WTC11 (cell line): ENCODE data around the gene ZNF74. TPM values are rescaled to one million over a fixed set of nuclear protein-coding genes. Genes with fewer than 3 reads are reported as not detected.

ENCODE experiments used
- ATAC-seq: fragments of 200-7000 bp; cut with Tn5 transposase; 2 replicates; pipeline ENCODE4 v1.10.0; 2021; ENCODE audit warnings: mild to moderate bottlenecking, moderate library complexity
- CTCF ChIA-PET: fragments of 300-600 bp; sonication (Branson Sonifier 250); formaldehyde crosslinking; loops from one replicate; lab custom pipeline; 2021; ENCODE audit warnings: antibody characterized with exemption; lab: Charles Lee
- POLR2A ChIA-PET: fragments of 350-600 bp; sonication (Branson Sonifier 250); formaldehyde crosslinking; loops from one replicate; lab custom pipeline; 2021; ENCODE audit warnings: antibody characterized with exemption; lab: Charles Lee
- DNase-seq: peaks from one replicate; pipeline ENCODE4 v3.0.0; 2021; ENCODE audit warnings: low spot score
- H3K27ac Mint-ChIP-seq: 2 replicates; pipeline ENCODE4 v1.8.0; 2021; ENCODE audit warnings: mixed read lengths
- H3K27me3 Mint-ChIP-seq: 2 replicates; pipeline ENCODE4 v1.8.0; 2021; ENCODE audit warnings: low read depth, mild to moderate bottlenecking, moderate library complexity, mixed read lengths
- H3K36me3 Mint-ChIP-seq: 2 replicates; pipeline ENCODE4 v1.8.0; 2021; ENCODE audit warnings: mixed read lengths
- H3K4me1 Mint-ChIP-seq: 2 replicates; pipeline ENCODE4 v1.8.0; 2022; ENCODE audit warnings: mixed read lengths
- H3K4me3 Mint-ChIP-seq: 2 replicates; pipeline ENCODE4 v1.8.0; 2021; ENCODE audit warnings: mild to moderate bottlenecking, moderate library complexity, mixed read lengths
- H3K9me3 Mint-ChIP-seq: 2 replicates; pipeline ENCODE4 v1.8.0; 2021; ENCODE audit warnings: mixed read lengths
- ELF4 ChIP-seq: sonication (generic); formaldehyde crosslinking; IDR thresholded peaks from 2 replicates; pipeline ENCODE4 v1.8.1; 2022; ENCODE audit warnings: low read depth, mild to moderate bottlenecking, moderate library complexity, missing genetic modification reagents
- ESRRA ChIP-seq: sonication (generic); formaldehyde crosslinking; IDR thresholded peaks from 2 replicates; pipeline ENCODE4 v1.8.1; 2022; ENCODE audit warnings: mild to moderate bottlenecking, missing genetic modification reagents, borderline replicate concordance
- FOXJ3 ChIP-seq: sonication (generic); formaldehyde crosslinking; IDR thresholded peaks from 2 replicates; pipeline ENCODE4 v1.9.0; 2021; ENCODE audit warnings: missing genetic modification reagents, mild to moderate bottlenecking, borderline replicate concordance
- FOXP1 ChIP-seq: sonication (generic); formaldehyde crosslinking; IDR thresholded peaks from 2 replicates; pipeline ENCODE4 v1.8.0; 2022; ENCODE audit warnings: missing genetic modification reagents, mild to moderate bottlenecking, moderate library complexity, borderline replicate concordance
- IRF2 ChIP-seq: sonication (generic); formaldehyde crosslinking; IDR thresholded peaks from 2 replicates; pipeline ENCODE4 v1.8.0; 2022; ENCODE audit warnings: low read depth, missing genetic modification reagents, borderline replicate concordance
- JAZF1 ChIP-seq: fragments of 250-450 bp; sonication (Bioruptor Pico); IDR thresholded peaks from 2 replicates; pipeline ENCODE4 v1.9.0; 2021; ENCODE audit warnings: moderate library complexity, mild to moderate bottlenecking, inconsistent platforms
- NFE2L1 ChIP-seq: sonication (generic); formaldehyde crosslinking; IDR thresholded peaks from 2 replicates; pipeline ENCODE4 v1.8.1; 2023; ENCODE audit warnings: missing genetic modification reagents
- OVOL2 ChIP-seq: fragments of 250-450 bp; sonication (Bioruptor Pico); IDR thresholded peaks from 2 replicates; pipeline ENCODE4 v1.9.0; 2021; ENCODE audit warnings: mild to moderate bottlenecking, borderline replicate concordance
- SP1 ChIP-seq: sonication (generic); formaldehyde crosslinking; conservative IDR thresholded peaks from 2 replicates; pipeline ENCODE4 v1.8.1; 2022; ENCODE audit warnings: missing genetic modification reagents
- ZNF121 ChIP-seq: sonication (generic); formaldehyde crosslinking; IDR thresholded peaks from 2 replicates; pipeline ENCODE4 v1.8.0; 2023; ENCODE audit warnings: missing genetic modification reagents
- ZNF138 ChIP-seq: sonication (generic); formaldehyde crosslinking; conservative IDR thresholded peaks from 2 replicates; pipeline ENCODE4 v1.8.1; 2022; ENCODE audit warnings: mild to moderate bottlenecking, moderate library complexity, missing genetic modification reagents
- ZNF219 ChIP-seq: sonication (generic); formaldehyde crosslinking; IDR thresholded peaks from 2 replicates; pipeline ENCODE4 v1.8.0; 2023; ENCODE audit warnings: missing genetic modification reagents, mild to moderate bottlenecking, borderline replicate concordance
- ZNF423 ChIP-seq: fragments of 250-450 bp; sonication (Bioruptor Pico); IDR thresholded peaks from 2 replicates; pipeline ENCODE4 v2.1.2; 2022; ENCODE audit warnings: mild to moderate bottlenecking, moderate library complexity
- ZNF671 ChIP-seq: fragments of 250-450 bp; sonication (Bioruptor Pico); IDR thresholded peaks from 2 replicates; pipeline ENCODE4 v1.8.0; 2021; ENCODE audit warnings: mild to moderate bottlenecking
- total RNA-seq: library from RNA; stranded (reverse); gene quantifications from 3 replicates; pipeline ENCODE4 v1.2.3, GENCODE V29; 2021
- TF ChIP-seq, protein P1 (sequence below): sonication (generic); formaldehyde crosslinking; IDR thresholded peaks from 2 replicates; pipeline ENCODE4 v1.8.1; 2023; ENCODE audit warnings: mild to moderate bottlenecking, moderate library complexity, missing genetic modification reagents
- TF ChIP-seq, protein P2 (sequence below): sonication (generic); formaldehyde crosslinking; IDR thresholded peaks from 2 replicates; pipeline ENCODE4 v1.8.1; 2022; ENCODE audit warnings: low read depth, mild to moderate bottlenecking, moderate library complexity, missing genetic modification reagents, borderline replicate concordance
- TF ChIP-seq, protein P3 (sequence below): sonication (generic); formaldehyde crosslinking; IDR thresholded peaks from 2 replicates; pipeline ENCODE4 v1.8.0; 2023; ENCODE audit warnings: mild to moderate bottlenecking, missing genetic modification reagents
- TF ChIP-seq, protein P4 (sequence below): sonication (generic); formaldehyde crosslinking; IDR thresholded peaks from 2 replicates; pipeline ENCODE4 v1.8.1; 2023; ENCODE audit warnings: mild to moderate bottlenecking, missing genetic modification reagents, moderate library complexity
- TF ChIP-seq, protein P5 (sequence below): fragments of 250-450 bp; sonication (Bioruptor Pico); IDR thresholded peaks from 2 replicates; pipeline ENCODE4 v1.9.0; 2021; ENCODE audit warnings: mild to moderate bottlenecking, borderline replicate concordance
- TF ChIP-seq, protein P6 (sequence below): sonication (generic); formaldehyde crosslinking; IDR thresholded peaks from 2 replicates; pipeline ENCODE4 v1.8.1; 2022; ENCODE audit warnings: low read depth, missing genetic modification reagents, borderline replicate concordance

ZNF74 gene
- total RNA-seq, 1 experiment from 2014 or later = 62.8 TPM

DNA sequence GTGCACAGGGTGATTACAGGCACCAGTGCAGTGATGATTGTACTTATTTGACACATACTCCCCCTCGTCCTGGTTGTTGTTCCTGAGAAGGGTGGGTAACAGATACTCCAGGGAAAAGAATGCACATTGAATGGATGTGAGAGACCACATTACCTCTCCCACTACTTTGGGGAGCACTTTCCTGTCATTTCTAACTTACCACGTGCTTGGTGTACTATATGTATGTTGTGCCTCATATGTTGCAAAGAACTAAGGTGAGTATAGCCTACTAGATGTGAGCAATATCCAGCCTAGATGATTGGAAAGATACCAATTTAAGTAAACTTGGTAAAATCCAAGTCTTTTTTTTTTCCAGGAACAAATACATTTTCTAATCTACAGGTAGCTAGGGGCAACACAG is 58.0 kb downstream of the ZNF74 start:
- Mint-ChIP-seq H3K27me3 (no peaks in the 10 kb centered on the region; the same call in 1 of the 2 replicates), H3K9me3 (no peaks in the 10 kb centered on the region), H3K36me3 (no peaks in the 10 kb centered on the region), H3K4me3 (no peak overlapping the region), H3K4me1 (peaks cover 11% of the 10 kb centered on the region), H3K27ac (no peak overlapping the region)
- ChIA-PET CTCF (no interaction called here), POLR2A (no interaction called here)
- TF ChIP-seq ZNF121 (CRISPR knock-in tag) = no peak
- DNase-seq (no peak), ATAC-seq (no peak)

DNA sequence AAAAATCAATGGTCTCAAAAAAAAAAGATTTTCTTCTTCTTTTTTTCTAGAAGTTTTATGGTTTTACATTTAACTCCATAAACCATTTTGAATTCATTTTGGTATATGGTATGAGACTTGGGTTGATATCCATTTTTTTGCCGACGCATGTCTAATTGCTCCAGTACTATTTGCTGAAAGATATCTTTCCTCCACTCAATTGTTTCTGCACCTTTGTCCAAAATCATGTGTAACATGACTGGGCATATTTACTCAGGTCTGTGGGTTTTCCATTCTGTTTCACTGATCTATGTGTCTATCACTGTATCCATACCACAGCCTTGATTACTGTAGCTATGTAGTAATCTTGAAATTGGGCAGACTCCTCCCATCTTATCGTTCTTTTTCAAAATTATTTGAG is 59.3 kb downstream of the ZNF74 start:
- ATAC-seq (no peak), DNase-seq (no peak)
- CTCF ChIA-PET = interaction anchor here (1.3 to 2.4 kb wide), 4 partner anchors 25 to 134 kb away, joined by 5 to 7 read pairs (median 7); partner anchors contain the start of gene DGCR6L
- TF ChIP-seq FOXJ3 (CRISPR knock-in tag) (no peak), IRF2 (CRISPR knock-in tag) (no peak), SP1 (CRISPR knock-in tag) (no peak), OVOL2 (CRISPR knock-in tag) (no peak), ELF4 (CRISPR knock-in tag) (no peak), ZNF671 (CRISPR knock-in tag) (no peak)
- TF ChIP-seq, protein P1, sequence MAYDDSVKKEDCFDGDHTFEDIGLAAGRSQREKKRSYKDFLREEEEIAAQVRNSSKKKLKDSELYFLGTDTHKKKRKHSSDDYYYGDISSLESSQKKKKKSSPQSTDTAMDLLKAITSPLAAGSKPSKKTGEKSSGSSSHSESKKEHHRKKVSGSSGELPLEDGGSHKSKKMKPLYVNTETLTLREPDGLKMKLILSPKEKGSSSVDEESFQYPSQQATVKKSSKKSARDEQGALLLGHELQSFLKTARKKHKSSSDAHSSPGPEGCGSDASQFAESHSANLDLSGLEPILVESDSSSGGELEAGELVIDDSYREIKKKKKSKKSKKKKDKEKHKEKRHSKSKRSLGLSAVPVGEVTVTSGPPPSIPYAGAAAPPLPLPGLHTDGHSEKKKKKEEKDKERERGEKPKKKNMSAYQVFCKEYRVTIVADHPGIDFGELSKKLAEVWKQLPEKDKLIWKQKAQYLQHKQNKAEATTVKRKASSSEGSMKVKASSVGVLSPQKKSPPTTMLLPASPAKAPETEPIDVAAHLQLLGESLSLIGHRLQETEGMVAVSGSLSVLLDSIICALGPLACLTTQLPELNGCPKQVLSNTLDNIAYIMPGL (CRISPR knock-in tag) = no peak
- TF ChIP-seq, protein P2, sequence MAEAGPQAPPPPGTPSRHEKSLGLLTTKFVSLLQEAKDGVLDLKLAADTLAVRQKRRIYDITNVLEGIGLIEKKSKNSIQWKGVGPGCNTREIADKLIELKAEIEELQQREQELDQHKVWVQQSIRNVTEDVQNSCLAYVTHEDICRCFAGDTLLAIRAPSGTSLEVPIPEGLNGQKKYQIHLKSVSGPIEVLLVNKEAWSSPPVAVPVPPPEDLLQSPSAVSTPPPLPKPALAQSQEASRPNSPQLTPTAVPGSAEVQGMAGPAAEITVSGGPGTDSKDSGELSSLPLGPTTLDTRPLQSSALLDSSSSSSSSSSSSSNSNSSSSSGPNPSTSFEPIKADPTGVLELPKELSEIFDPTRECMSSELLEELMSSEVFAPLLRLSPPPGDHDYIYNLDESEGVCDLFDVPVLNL (CRISPR knock-in tag) = no peak
- Mint-ChIP-seq H3K36me3 (no peaks in the 10 kb centered on the region), H3K9me3 (no peaks in the 10 kb centered on the region), H3K4me1 (peaks cover 11% of the 10 kb centered on the region), H3K27me3 (no peaks in the 10 kb centered on the region; the same call in 1 of the 2 replicates), H3K27ac (no peak overlapping the region), H3K4me3 (no peak overlapping the region)
- POLR2A ChIA-PET = no interaction called here

DNA sequence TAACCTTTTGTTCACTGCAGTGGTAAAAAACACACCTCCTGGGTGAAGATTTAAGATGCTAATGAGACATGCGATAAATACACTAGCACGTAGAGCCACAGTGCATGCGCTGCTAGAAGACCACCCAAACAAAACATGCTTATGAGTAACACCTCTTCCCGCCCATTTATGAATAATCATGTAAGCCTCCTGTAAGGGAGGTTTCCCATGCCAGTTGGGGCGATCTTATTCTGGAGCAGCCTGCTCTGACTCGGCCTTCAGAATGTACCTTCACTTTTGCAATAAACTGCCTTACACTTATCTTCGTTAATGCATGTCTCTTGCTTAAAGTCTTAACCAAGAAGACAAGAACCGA is 61.7 kb downstream of the ZNF74 start:
- no peaks in the 10 kb centered on the region for H3K9me3 Mint-ChIP-seq
- no peaks in the 10 kb centered on the region for H3K36me3 Mint-ChIP-seq
- ATAC-seq = no peak
- ChIA-PET POLR2A (no interaction called here), CTCF (interaction anchor here (1.0 to 4.3 kb wide), 15 partner anchors 9 to 298 kb away, joined by 3 to 146 read pairs (median 6); partner anchors contain the start of gene DGCR6L)
- peaks cover 19% of the 10 kb centered on the region for H3K4me1 Mint-ChIP-seq
- DNase-seq = no peak
- no peaks in the 10 kb centered on the region; the same call in 1 of the 2 replicates for H3K27me3 Mint-ChIP-seq
- H3K27ac Mint-ChIP-seq = 0 out of 2 replicates have a peak overlapping the region, but pooled peaks have one; percentile 10
- no peak overlapping the region for H3K4me3 Mint-ChIP-seq
- TF ChIP-seq, protein P3, sequence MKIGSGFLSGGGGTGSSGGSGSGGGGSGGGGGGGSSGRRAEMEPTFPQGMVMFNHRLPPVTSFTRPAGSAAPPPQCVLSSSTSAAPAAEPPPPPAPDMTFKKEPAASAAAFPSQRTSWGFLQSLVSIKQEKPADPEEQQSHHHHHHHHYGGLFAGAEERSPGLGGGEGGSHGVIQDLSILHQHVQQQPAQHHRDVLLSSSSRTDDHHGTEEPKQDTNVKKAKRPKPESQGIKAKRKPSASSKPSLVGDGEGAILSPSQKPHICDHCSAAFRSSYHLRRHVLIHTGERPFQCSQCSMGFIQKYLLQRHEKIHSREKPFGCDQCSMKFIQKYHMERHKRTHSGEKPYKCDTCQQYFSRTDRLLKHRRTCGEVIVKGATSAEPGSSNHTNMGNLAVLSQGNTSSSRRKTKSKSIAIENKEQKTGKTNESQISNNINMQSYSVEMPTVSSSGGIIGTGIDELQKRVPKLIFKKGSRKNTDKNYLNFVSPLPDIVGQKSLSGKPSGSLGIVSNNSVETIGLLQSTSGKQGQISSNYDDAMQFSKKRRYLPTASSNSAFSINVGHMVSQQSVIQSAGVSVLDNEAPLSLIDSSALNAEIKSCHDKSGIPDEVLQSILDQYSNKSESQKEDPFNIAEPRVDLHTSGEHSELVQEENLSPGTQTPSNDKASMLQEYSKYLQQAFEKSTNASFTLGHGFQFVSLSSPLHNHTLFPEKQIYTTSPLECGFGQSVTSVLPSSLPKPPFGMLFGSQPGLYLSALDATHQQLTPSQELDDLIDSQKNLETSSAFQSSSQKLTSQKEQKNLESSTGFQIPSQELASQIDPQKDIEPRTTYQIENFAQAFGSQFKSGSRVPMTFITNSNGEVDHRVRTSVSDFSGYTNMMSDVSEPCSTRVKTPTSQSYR = no peak
- TF ChIP-seq ESRRA (no peak), FOXJ3 (CRISPR knock-in tag) (no peak), ZNF138 (CRISPR knock-in tag) (no peak), ZNF219 (no peak), NFE2L1 (CRISPR knock-in tag) (no peak), ZNF423 (CRISPR knock-in tag) (no peak), JAZF1 (CRISPR knock-in tag) (no peak), FOXP1 (CRISPR knock-in tag) (no peak), OVOL2 (CRISPR knock-in tag) (no peak)
- TF ChIP-seq, protein P4, sequence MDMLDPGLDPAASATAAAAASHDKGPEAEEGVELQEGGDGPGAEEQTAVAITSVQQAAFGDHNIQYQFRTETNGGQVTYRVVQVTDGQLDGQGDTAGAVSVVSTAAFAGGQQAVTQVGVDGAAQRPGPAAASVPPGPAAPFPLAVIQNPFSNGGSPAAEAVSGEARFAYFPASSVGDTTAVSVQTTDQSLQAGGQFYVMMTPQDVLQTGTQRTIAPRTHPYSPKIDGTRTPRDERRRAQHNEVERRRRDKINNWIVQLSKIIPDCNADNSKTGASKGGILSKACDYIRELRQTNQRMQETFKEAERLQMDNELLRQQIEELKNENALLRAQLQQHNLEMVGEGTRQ (CRISPR knock-in tag) = no peak
- TF ChIP-seq, protein P5, sequence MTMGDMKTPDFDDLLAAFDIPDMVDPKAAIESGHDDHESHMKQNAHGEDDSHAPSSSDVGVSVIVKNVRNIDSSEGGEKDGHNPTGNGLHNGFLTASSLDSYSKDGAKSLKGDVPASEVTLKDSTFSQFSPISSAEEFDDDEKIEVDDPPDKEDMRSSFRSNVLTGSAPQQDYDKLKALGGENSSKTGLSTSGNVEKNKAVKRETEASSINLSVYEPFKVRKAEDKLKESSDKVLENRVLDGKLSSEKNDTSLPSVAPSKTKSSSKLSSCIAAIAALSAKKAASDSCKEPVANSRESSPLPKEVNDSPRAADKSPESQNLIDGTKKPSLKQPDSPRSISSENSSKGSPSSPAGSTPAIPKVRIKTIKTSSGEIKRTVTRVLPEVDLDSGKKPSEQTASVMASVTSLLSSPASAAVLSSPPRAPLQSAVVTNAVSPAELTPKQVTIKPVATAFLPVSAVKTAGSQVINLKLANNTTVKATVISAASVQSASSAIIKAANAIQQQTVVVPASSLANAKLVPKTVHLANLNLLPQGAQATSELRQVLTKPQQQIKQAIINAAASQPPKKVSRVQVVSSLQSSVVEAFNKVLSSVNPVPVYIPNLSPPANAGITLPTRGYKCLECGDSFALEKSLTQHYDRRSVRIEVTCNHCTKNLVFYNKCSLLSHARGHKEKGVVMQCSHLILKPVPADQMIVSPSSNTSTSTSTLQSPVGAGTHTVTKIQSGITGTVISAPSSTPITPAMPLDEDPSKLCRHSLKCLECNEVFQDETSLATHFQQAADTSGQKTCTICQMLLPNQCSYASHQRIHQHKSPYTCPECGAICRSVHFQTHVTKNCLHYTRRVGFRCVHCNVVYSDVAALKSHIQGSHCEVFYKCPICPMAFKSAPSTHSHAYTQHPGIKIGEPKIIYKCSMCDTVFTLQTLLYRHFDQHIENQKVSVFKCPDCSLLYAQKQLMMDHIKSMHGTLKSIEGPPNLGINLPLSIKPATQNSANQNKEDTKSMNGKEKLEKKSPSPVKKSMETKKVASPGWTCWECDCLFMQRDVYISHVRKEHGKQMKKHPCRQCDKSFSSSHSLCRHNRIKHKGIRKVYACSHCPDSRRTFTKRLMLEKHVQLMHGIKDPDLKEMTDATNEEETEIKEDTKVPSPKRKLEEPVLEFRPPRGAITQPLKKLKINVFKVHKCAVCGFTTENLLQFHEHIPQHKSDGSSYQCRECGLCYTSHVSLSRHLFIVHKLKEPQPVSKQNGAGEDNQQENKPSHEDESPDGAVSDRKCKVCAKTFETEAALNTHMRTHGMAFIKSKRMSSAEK (CRISPR knock-in tag) = no peak
- TF ChIP-seq, protein P6, sequence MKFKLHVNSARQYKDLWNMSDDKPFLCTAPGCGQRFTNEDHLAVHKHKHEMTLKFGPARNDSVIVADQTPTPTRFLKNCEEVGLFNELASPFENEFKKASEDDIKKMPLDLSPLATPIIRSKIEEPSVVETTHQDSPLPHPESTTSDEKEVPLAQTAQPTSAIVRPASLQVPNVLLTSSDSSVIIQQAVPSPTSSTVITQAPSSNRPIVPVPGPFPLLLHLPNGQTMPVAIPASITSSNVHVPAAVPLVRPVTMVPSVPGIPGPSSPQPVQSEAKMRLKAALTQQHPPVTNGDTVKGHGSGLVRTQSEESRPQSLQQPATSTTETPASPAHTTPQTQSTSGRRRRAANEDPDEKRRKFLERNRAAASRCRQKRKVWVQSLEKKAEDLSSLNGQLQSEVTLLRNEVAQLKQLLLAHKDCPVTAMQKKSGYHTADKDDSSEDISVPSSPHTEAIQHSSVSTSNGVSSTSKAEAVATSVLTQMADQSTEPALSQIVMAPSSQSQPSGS (CRISPR knock-in tag) = no peak
